GM19351 (cell line): ENCODE data around the gene TXNDC5.
"Not testable (repeated sequence)": the region's sequence is repeated elsewhere in the genome, so short reads cannot be mapped to it uniquely, and the experiment has no call there.

ENCODE experiments used
- ATAC-seq: cut with Tn5 transposase; IDR thresholded peaks from one replicate; pipeline ENCODE4 v1.9.1; 2021; ENCODE audit warnings: mild to moderate bottlenecking, moderate library complexity; ENCODE audit not compliant: unreplicated experiment

TXNDC5 gene

DNA sequence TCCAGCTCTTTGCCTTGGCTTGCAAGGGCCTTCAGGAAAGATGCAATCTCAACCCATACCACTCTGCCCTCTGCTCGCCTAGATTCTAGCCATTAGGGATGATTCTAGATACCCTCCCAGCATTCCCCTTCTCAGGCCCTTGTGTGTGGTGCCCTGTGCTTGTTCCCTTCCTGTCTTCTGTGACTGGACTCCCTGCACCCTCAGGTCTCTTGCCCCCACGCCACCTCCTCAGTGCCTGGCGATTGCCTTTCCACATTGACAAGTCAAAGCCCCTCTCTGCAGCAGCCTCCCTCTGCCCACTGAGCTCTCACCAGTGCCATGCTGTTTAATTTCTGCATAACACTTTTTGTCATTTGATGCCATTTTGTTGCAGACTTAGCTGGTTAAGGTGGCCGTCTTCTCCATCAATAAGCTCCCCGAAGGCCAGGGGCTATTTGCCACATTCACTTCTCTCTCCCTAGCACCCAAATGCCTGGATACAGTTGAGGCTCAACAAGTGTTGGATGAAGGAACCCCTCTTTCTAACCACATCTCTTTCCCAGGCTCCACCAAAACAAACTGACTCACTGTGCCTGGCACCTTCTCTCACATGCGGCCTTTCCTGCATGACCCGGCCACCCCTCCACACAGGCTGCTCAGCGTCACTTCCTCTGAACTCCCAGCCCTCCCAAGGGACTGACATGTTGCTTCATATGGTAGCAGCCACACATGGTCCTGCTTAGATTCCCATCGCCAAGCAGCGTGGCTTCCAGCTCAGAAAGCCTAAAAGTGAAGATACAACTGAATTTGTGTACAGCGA lies 4.6 kb upstream of the TXNDC5 start:
- ATAC-seq = no peak

DNA sequence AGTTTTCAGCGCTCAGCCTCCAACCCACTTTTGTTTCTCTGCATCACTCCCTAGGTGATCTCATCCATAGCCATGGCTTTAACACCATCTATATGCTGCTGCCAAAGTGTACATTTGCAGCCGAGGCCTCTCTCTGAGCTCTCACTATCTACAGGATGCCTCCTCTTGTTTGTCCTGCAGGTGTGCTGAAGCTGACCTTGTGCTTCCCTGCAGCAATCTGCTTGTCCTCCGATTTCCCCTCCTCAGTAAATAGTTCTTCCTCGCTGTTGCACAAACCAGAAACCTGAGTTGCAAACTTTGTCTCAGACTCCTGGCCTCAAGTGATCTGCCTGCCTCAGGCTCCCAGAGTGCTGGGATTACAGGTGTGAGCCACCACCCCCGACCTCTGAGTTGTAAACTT lies 3.7 kb upstream of the TXNDC5 start:
- ATAC-seq = no peak

DNA sequence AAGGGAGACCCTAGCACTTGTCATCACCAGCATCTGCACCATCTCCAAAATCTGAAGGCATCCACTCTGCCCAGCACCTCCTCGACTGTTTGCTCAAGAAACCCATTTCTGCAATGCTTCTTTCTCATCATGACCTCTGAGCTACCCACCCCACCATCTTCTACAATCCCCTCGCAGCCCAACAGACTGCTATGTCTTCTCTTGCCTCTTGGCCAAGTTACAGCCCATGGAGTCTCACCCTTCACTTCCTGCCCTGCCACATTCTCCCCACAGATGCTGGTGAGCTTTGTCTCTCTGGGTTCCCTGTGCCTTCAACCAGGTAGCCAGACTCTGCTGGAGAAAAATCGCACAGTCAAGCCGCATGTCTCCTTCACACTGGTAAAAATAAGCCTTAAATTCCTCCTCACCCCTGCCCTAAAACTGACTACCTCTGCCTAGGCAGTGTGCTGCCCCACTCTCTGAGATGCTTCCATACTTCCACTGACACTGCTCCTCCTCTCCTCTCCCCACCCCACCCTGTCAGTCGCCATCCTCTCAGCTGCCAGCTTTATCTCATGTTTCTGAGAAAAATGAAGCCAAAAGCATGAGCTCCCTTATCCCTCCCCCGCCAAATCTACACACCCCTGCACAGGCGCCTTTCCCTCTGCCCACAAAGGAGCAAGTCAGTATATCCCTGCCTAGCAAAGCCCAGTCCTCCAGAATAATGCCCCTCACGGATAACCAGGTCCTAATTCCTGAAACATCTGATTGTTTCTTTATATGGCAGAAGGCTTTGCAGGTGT lies 2.3 kb upstream of the TXNDC5 start:
- no peak for ATAC-seq

DNA sequence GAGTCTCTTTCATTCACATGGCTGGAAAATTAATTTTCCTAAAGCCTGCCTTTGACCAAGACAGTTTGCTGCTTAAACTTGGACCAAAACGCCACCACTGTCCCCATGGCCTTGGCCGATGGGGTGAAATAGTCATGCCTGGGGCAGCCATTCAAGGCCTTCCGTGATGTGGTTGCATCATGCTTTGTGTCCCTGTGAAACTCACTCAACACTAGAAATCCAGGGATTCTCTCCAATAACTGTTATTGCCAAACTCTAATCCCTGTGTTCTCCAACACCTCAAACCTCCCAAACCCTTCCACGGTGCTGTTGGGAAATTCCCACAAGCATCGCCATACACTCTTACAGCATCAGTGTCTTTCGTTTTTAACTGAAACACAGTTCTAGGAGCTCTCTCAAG lies 1.4 kb upstream of the TXNDC5 start:
- no peak for ATAC-seq

DNA sequence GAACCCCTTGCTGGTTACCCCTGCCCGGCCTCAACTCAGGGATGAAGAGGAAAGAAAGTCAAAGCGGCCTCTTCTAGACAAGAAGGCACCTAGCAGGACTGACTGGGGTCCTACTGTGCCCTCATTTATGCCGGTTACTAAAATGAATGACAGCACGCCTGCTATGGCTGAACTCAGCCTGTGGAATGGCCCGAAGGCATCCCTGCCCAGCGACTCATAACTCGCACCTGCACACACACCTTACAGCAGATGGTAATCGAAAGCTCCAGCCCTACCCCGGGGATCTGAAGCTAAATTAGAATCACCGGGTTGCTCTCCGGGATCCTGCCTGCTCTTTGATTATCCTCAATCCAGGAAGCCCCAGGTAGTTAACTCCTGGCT lies 747 bp upstream of the TXNDC5 start:
- no peak for ATAC-seq

DNA sequence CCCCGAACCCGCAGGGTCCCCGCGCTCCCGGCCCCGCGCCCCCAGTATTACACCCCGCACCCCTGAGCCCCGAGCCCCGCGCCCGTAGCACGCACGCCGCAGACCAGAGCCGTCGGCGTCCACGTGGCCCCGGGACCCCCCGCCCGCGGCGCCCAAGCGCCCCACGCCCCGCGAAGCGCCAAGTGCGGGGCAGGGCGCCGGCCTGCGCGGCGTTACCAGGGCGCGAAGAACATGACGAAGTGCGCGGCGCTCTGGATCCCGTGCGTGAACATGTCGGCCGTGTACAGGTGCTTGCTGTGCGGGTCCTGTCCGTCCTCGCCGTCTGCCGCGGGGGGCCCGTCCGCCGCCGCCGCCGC lies 312 bp downstream of the TXNDC5 start:
- peak; percentile 16 for ATAC-seq

DNA sequence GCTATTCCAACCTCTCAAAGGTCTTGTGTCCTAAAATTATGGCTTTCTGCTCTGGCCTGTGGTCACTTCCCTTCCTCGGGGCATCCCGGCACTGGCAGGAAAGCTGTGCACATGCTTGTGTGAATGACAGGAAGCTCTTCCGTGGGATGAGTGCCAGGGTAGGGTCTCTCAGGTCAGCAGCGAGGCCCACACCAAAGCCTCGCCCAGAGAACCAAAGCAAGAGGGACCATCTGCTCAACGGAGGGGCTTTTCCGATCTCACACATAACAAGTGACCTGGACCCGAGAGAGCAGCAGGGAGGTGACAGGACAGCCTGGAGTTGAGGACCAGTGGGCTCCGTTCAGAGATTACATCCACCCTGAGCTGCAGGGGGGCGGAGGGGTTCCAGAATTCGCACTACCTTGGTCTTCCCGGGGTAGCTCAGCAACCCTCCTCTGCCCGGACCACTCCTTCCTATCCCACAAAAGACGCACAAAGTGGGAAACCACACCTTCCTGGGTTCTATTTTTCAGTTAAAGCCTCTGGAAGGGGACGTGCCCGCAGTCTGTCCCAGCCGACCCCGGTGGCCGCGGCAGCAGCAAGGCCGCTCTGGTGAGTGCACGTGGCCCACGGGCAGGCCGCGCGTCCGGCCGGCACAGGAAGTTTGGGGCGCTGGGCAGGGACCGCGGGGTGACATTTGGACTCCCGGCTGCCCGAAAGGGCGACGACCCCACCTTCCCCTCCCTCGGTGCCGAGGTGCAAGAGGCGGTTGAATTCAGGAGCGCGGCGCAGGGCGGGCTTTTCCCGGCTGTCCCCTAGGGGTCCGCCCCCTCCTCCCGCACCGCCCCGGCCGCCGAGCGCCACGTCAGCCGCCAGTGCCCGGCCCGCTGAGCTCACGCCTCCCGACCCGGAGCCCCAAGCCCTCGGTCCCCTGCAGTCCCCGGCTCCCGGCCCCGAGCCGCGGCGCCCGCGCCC lies 988 bp downstream of the TXNDC5 start:
- peak; percentile 34 for ATAC-seq

DNA sequence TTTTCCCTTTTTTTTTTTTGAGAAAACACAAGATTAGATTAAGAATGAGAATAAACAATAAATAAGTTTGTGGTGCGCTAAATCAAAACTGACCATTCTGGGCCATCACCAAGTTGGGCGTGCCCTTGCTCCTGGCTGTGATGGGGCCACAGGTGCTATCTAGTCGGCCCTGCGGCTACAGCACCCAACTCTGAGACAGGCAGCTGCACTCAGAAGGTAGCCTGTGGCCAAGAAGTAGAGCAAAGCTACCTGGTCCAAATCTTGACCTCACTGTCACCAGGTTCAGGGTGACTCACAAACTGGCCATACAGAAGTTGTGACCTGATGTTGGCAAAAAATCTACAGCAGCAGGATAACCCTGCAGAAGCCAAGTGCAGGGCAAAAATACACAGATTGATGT lies 3.4 kb downstream of the TXNDC5 start:
- ATAC-seq = no peak

DNA sequence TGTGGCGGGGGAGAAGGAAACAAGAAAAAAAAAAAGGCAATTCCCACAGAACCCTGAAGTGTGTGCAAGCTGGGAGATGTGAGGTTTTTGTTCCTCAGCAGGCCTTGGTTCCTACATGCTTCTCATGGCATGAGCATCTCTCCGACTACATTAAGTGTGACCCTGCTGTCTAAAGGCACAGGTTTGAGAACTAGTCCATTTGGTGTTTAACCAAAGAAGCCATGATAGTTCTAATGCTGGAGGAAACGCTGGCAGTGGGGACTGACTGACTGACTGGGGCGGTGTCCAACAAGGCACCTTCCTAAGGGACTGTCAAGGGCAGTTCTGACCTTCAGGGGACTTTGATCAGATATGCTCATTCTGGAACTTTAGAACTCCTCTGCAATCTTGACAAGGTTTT lies 3.8 kb downstream of the TXNDC5 start:
- no peak for ATAC-seq

DNA sequence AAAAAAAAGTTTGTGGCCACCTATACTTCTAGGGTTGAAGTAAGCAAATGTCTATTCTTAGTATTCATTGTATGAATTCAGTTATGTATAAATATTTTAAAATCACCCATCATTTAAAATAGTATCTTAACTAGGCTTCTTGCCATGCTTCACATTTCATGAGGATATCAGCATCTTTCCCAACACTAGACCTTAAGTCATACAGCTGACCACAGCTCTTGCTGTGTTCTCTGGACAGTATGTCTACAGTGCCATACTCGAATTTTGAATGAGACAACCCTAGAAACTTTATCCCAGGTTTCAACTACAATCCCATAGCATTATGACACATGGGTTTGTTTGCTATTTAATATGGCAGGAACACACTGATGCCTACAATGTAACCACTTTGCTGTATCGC lies 5.2 kb downstream of the TXNDC5 start:
- no peak for ATAC-seq

DNA sequence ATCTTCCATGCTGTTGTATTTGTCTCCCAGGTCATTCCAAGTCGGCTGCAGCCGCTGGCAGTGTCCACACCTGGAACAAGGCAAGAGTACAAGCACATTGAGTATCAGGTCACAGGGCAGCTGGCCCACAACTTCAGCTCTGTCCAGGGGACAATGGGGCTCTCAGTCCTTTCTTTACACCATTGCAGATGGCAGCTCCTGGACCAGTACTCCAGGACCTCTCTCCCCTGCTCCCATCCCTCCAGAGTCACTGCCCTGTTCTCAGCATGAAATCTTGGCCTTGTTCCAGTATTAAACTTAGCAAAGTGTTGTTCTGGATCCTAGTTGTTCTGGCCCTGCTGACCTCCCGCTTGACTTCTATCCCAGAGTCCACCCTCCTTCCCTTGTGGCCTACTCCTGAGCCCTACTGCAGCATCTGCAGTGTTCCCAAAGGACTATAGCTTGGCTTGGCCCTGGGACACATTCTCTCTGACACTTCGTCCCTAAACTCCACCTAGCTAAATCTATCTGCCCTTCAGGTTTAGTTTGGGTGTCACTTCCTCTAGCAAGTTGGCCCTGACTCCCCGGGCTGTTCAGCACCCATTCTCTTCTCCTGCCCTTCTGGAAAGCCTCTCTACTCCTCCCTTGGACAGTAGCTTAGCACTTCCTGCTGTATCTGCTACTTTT lies 5.8 kb downstream of the TXNDC5 start:
- ATAC-seq = no peak

DNA sequence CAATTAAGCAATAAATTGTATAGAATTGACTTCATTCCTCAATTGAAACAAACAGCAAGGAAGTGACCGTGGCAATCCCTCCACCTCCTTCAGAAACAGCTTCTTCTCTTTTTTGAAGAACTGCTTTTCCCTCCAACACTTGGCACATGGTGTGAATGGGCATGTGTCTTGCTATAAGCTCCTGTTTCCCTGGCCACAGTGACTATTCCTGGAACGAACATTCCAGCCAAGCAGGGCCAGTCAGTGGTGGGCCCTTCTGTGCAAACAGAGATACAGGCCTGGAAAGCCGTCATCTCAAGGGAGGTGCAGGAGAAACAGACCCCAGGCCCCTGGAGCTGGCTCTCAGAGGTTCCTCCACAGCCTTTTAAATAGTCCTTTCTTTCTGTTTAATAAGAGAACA lies 6.9 kb downstream of the TXNDC5 start:
- ATAC-seq = no peak

DNA sequence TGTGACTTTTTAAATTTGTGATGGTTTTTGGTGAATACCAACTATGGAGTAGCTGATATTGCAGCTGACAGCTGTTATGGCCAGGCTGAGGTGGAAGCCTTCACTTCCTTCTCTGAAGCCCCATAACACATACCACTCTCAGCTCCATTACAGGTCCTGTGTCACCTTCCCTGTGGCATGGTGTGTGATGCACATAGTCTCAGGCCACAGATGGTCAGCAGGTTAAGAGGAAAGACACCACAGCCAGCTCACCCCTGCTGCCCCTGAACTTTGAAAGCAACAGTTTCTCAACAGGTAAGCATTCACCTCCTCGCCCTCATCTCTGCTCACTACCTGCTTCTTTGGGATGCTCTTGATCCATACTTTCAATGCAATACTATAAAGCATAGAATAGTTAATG lies 7.7 kb downstream of the TXNDC5 start:
- no peak for ATAC-seq

DNA sequence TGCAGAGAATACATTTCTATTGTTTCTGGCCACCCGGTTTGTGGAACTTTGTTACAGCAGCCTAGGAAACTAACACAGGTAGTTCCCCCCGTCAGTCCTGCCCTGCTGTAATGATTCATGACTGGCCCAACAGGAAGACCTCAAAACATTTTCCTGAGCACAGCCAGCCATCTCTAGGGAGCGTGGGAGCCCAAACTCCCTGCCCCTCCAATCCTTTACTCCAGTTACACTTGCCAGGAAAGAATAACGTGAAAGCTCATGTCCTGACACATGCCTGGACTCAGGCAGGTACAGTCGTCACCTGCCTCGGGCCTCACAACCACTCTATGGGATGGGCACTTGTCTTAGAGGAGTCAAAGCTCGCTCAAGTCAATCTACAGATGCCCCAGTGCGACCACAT lies 8.4 kb downstream of the TXNDC5 start:
- ATAC-seq = no peak

DNA sequence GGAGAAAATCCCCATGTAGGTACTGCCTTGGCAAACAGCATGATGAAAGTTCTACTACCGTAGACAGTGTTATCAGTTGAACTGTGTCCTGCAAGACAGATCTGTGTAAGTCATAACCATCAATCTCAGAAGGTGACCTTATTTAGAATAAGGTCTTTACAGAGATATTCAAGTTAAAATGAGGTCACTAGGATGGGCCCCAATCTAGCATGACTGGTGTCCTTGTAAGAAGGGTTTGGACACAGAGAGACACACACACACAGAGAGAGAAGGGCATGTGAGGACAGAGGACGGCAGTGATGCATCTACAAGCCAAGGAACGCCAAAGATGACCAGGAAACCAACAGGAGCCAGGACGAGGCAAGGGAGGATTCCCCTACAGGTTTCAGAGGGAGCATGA lies 8.8 kb downstream of the TXNDC5 start:
- ATAC-seq = no peak

DNA sequence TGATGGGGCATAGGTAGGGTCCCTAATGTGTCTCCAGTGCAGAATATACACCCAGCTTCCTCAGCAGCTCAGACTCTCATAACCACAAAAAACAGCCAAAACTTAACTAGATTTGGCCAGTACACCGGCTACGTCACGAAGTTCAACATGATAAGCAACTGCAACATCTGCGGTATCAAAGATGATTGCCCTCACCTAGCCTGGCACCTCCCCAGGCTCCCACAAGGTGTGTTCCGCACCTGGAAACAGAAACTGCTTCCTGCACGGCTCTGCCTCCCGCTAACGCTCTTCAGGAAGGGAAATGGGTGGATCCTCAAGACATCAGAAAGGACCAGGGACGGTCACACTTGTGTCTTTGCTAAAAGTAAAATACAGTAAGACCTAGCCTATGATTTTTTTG lies 9.5 kb downstream of the TXNDC5 start:
- peak; percentile 6 for ATAC-seq

DNA sequence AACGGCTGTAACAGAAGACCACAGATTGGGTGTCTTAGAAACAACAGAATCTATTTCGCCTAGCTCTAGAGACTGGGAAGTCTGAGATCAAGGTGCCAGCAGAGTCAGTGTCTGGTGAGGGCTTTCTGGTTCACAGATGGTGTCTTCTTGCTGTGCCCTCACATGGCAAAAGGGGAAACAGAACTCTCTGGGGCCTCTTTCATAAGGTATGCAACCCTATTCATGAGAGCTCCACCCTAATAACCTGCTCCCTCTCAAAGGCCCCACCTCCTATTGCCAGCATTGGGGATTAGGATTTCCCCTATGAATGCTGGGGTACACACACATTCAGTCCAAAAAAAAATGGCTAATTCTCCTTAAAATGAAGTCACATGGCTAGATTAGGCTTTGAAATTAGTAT lies 10.0 kb downstream of the TXNDC5 start:
- ATAC-seq = peak; percentile 52

DNA sequence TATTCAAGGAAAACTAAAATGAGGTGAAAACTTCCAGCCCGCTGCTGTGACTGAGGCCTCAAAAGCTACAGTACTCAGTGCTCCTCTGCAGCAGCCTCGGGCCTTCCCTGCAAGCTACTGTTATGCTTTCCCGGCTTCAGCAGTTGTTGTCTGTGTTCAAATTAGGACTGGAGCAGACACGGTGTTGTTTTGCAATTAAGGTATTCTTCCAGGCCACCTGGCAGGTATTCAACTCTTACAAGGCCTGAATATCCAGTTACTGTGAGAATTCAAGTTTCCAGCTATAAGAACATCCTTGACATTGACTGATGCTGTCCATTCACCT lies 10.7 kb downstream of the TXNDC5 start:
- no peak for ATAC-seq

DNA sequence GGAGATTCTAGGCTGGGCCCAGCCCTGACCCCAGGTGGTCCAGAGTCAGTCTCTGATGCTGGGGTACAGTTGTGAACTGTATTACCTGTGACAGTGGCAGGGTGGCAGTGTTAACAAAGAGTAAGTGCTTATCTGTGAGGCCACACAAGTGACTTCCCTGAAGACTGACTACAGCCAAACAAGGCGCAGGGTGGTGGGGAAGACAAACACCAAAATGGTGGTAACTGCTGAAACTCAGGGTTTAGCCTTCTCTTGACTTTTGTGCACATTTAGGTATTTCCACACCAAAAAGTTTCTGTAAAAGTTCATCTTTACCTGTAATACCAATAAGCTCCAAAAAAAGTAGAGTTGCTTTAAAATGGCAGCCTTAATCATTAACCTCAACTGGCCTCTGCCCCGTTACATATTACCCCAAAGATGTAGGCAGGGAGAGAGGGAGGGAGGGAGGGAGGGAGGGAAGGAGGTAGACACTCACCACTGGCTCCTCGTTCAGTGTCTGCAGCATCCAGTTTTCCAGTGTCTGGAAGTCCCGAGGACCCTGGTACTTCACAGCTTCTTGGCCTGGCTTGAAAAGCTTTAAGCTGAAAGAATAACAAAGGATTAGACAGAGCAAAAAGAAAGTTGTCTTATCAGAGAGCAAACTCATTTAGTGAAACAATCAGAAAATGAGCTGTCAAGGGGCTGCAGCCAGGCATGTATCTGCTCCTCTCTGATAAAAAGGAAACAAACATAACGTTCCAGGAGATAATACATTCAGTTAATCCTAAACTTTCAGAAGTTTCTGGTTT lies 11.3 kb downstream of the TXNDC5 start:
- ATAC-seq = no peak

DNA sequence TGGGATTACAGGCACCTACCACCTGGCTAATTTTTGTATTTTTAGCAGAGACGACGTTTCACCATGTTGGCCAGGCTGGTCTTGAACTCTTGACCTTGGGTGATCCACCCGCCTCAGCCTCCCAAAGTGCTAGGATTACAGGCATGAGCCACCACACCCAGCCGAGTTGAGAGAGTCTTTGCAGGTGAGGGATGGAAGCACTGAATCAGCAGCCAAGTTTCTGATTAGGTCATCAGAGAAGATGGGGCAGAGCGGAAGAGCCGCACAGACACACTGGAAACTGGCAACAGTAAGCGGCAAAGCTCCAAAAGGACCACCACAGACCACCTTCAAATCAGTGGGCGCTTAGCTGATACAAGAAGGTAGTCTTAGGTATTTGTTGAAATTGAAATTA lies 12.4 kb downstream of the TXNDC5 start:
- ATAC-seq = not testable (repeated sequence)
